ENCODE data around the gene ZC3H6.

Gene ZC3H6, protein sequence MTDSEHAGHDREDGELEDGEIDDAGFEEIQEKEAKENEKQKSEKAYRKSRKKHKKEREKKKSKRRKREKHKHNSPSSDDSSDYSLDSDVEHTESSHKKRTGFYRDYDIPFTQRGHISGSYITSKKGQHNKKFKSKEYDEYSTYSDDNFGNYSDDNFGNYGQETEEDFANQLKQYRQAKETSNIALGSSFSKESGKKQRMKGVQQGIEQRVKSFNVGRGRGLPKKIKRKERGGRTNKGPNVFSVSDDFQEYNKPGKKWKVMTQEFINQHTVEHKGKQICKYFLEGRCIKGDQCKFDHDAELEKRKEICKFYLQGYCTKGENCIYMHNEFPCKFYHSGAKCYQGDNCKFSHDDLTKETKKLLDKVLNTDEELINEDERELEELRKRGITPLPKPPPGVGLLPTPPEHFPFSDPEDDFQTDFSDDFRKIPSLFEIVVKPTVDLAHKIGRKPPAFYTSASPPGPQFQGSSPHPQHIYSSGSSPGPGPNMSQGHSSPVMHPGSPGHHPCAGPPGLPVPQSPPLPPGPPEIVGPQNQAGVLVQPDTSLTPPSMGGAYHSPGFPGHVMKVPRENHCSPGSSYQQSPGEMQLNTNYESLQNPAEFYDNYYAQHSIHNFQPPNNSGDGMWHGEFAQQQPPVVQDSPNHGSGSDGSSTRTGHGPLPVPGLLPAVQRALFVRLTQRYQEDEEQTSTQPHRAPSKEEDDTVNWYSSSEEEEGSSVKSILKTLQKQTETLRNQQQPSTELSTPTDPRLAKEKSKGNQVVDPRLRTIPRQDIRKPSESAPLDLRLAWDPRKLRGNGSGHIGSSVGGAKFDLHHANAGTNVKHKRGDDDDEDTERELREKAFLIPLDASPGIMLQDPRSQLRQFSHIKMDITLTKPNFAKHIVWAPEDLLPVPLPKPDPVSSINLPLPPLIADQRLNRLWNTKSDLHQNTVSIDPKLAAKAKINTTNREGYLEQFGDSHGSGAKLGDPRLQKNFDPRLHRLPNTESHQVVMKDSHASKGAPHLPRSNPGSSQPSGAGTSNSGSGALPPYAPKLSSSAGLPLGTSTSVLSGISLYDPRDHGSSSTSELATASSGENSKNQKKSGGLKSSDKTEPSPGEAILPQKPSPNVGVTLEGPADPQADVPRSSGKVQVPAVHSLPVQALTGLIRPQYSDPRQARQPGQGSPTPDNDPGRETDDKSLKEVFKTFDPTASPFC

DNA sequence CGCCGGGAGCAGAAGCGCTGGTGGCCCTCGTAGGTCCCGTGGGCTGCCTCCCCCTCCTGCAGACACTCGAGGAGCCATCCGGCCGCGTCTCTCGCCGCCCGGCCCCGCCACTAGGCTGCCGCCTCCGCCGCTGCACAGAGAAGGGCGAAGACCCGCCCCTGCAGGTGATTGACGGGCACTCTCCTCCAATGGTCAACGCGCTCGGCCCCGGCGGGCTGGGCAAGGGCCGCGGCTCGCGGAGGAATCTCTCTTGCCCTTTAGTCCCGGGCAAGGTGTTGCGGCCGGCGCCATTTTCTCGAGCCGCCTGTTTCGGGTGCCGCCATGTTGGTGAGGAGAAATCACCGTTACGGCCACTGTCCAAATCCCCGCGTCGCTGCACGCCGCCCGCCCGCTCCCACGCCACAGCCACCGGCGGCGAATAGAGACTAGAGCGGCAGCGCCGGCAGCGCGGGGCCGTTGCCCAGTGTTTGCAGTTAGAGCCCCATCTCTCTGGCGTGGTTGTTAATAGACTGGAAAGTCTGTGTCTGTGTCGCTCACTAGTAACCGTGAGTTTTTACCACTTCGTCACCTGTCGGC, at the start of gene ZC3H6:
TSS of gene ZC3H6 (plus strand) at position 287 of the 576 bp plus-strand sequence. CDS start 398 bp downstream, outside the sequence.
- peak; percentile 97 for DNase-seq

DNA sequence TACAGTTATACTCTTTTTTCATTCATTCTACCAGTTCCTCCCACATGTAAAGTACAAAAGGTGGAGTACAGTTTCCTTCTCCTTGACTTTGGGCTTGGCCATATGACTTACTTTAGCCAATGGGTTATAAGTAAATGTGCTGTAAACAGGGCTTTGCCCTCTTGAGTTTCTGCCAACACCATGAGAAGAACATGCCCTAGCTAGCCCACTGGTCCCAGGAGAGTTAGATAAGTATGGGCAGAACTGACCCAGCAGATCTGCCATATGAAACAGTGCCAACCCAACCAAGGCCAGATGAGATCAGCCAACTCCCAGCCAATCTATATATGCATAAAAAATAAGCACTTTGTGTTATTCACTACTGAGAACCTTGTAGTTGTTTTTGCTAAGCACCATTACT, 46.0 kb upstream of the ZC3H6 start:
- no peak for DNase-seq

DNA sequence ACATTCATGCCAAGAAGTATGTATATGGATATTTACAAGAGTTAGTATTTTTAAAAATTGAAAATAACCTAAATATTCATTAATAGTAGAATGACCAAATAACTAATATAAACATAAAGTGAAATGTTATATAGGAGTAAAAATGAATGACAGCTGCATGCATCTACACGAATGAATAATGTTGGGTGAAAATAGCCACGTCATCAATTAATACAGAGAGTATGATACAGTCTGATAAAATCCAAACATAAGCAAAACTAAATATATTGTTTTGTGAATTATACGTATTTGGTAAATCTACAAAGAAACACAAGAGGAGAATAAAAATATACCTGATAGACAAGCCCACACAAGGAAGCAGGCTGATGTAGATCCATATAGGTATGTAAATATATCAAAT, 45.0 kb upstream of the ZC3H6 start:
- DNase-seq = no peak

DNA sequence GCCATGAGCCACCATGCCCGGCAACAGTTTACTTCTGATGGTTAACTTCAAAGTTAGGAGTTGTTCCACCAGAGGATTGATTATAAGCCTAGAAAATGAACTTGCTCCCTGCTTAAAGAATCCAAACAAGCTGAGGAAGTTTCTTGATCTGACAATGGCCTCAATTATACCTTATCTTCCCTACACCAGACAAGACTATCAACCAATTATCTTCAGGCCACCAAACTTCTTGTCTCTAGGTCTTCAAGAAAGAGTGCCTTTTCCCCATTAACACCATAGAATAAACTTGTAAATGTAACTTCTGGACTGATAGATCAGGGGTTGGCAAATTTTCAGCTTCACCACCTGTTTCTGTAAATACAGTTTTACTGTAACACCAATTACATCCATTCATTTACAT, 35.5 kb upstream of the ZC3H6 start:
- DNase-seq = no peak

DNA sequence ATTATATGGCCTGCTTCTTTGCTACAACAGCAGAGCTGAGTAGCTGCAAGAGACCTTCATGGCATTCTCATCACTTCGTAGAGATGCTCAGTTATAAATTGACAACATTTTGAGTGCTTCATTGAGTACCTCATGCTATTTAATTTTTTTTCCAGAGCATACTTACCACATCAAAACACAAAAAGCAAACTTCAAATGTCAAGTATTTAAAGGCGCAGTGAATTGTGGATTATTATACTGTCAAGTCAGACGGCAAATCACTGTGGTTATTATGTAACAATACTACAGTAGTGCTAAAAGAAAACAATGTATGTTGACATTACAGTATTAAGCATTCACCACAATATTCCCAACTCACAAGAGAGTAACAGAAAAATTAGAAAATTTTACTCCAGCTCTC, 33.0 kb upstream of the ZC3H6 start:
- DNase-seq = no peak

DNA sequence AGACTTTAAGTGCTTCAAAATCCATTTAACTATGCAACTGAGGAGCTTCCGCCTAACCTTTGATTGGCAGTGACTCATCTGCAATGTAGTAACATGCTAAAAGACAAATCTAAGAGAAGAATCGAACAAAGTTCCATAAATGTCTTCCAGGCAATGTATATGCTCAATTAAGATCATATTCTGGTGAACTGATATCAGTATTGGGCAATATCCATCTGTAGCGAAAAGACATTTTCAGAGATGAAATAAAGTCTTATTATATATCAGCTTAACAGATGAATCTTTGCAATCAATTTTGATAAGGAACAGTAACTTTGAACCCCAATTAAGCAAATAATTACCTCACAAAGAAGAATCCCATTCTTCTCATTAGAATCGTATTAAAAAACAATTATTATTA, 32.2 kb upstream of the ZC3H6 start:
- no peak for DNase-seq

DNA sequence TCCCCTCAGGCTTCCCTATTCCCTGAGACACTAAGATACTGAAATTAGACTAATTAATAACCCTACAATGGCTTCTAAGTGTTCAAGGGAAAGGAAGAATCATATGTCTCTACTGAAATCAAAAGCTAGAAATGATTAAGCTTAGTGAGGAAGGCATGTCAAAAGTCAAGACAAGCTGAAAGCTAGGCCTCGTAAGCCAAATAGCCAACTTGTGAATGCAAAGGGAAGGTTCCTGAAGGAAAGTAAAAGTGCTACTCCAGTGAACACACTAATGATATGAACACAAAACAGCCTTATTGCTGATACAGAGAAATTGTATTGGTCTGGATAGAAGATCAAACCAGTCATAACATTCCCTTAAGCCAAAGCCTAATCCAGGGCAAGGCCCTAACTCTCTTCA, 30.5 kb upstream of the ZC3H6 start:
- DNase-seq = no peak

DNA sequence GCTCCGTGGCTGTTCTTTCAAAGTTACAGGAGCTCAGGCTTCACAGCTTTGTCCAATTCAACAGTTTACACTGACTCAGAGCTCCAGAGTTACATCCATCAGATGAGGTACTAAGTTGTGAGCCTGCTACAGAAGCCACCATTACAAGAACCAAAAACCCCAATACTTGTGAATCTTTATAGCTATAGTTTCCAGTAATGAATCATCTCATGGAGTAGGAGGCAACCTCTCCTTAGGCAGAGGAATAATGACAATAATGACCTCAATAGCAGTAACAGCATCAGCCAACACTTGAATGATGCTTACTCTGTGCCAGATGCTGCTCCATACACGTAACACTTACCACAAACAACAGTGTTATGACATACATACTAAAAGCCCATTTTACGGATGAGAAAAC, 24.1 kb upstream of the ZC3H6 start:
- no peak for DNase-seq

DNA sequence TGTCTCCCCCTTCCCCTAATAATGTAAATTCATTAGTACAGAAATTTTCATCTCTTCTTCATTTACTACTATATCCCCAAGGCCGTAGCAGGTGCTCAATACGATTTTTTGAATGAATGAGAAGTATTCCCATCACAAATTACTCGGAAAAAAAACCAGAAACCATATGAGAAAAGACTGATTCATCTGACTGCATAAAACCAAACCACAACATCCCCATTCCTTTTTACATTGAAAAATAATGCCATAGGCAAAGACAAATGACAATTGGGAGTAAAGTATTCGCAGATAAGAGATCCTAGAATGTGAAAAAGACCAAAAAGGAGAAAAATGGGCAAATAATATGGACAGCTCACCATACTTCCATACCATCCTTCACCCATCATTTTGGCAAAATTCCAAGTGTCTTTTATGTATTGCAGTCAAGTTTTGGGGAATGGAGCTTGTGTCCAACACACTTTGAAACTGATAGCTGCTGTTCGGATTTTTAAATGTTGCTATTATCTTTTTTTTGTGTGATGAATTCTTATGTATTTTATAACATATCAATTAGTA, 22.1 kb upstream of the ZC3H6 start:
- peak; percentile 35 for DNase-seq

DNA sequence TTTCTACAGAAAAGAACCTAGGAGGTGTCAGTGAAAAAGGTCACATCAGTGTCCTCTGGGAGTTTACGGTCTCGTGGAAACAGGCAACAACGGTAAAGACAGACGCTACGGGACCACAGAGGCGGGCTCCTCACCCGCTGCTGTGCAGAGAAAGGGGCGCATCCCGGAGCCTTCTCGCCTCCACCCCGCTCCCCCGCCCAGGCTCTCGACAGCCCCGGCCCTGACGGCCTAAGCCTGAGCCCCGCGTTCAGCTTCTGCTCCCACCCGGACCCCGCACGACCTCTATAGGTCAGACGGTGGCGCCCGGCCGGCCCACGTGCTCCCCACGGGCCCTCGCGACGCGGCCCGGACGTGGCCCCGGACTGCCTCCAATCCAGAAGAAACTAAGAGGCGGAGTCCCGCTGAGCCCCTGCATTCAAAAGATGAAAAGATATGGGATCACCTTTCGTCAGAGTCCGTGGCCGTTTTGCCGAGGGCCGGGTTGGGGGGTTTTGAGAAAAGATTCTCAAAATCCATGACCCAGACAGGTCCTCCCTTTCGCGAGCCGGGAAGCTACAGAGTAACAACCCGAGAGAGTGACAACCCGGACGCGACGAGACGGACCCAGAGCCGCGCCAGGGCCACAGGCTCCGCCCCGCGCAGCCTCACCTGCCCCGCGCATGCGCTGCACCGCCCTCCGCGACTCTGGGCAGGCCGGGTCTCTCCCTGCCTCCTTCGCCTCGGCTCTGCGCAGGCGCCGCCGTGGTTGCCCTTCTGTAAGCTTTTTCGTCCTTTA, 20.7 kb upstream of the ZC3H6 start, which contains the start of gene ZC3H8:
TSS of gene ZC3H8 (minus strand) at position 577 of the 775 bp plus-strand sequence. CDS start at position 516, 61 bp downstream.
- DNase-seq = peak; percentile 92

DNA sequence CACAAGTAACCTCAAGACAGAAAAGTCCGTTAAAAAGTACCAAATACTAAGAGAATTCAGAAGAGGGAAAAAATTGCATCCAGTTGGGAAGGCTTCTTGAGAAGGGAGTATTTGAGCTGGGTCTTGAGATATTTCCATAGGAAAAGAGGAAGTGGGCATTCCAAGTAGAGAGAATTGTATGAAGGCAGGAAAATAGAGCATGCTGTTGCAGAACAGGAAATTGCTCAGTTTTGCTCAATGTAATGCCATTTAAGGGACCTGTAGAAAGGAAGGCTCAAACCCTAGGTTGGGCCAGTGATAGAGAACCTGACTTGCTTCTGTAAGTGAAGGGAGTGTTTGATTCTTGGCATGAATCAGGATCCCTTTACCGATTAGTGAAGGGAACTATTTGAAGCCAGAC, 19.5 kb upstream of the ZC3H6 start:
- DNase-seq = peak; percentile 76

DNA sequence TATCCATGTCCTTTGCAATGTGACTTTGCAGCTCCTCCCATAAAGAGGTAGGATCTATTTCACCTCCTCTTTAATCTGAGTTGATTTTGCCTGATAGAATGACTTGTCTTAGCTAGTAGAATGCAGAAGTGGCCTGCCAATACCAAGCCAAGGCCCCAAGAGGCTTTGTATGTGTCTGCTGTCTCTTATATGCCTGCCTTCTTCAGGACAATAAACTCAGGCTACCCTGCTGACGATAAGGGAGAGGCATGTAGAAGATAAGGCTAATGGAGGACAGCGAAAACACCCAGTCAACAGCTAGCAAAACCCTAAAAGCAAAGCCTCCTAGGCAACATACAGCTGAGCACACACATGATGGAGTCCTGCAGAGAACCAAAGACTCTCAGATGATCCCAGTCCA, 18.7 kb upstream of the ZC3H6 start:
- peak; percentile 20 for DNase-seq

DNA sequence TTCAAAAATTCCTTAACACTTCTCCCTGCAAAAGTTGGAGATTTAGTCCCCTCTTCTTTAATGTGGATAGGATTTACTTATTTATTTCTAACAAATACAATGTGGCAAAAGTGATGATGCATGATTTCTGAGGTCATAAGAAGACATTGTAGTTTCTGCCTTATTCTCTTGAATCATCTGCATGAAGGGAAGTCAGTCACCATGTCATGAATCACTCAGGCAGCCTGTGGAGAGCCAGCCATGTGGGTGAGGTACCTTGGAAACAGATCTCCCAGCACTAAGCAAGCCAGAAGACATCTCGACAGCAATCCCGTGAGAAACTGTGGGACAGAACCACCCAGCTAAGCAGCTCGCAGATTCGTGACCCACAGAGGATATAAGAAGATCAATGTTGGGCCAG, 17.8 kb upstream of the ZC3H6 start:
- peak; percentile 91 for DNase-seq

DNA sequence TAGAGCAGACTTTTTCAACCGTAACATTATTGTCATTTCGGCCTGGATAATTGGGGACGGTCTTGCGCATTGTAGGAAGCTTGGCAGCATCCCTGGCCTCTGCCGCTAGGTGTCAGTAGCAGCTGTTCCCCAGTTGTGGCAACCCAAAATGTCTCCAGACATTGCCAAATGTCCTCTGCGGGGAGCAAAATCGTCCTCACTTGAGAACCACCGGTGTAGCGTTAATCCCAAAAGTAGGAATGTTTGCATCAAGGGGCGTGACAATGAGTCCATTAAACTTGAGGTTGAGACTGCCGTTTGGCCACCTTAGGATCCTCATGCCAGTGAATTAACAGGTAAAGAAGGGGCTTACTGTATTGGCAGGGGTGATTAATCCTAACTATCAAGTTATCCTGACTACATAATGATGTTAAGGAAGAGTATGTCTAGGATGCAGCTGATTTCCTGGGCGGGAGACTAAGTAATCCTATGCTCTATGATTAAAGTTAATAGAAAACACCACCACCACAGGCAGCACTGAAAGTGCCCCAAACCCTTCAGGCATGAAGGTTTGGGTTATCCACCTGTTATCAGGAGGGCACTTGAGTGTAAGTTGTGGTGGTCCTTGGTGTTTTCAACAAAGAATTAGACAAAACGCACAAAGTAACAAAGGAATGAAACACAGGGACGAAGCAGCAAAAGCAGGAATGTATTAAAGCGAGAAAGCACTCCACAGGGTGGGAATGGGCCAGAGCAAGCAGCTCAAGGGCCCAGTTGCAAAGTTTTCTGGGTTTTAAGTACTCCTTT, 15.7 kb upstream of the ZC3H6 start:
- DNase-seq = peak; percentile 83

DNA sequence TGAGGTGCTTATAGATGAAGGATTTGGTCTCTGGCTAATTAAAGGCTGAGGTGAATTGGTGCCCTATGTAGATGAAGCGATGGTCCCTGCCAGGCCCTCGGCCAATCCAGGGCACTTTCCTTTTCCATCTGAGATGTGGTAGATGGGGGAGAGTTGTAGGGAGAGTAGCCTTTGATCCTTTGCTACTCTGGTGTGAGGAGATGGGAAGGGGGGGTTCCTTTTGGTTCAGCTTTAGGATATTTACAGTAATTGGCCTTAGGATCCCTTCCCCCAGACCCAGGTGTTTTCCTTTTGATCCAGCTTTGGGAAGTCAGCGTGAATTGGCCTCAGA, 15.1 kb upstream of the ZC3H6 start:
- DNase-seq = no peak

DNA sequence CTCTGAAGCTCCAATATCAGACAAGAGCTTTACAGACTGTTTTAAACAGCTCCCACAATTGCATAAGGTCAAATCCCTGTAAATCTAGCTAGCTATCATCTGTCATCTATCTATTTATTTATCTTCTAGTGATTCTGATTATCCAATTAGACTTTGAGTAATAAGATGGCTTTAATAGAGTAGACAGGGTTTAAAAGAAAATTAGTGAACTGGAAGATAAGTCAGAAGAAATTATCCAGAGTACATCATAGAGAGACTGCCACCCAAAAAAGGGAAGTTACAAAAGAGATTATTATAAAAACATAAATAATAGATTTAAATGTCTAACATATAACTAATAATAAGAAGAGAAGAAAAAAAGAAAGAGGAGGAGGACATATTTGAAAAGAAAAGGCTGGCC, 12.5 kb upstream of the ZC3H6 start:
- no peak for DNase-seq

DNA sequence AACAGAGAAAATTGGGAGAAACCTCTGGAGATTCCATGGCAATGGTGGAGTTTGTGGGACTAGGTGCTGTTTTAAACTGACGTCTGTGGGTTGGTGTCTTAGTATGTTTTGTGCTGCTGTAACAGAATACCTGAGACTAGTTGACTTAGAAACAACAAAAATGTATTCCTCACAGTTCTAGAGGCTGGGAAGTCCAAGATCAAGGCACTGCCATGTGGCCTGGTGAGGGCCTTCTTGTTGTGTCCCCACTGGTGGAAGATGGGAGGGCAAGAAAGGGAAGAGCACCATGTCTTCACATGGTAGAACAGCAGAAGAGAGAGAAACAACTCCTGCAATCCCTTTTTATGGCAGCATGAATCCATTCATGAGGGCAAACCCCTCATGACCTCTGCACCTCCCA, 6.8 kb upstream of the ZC3H6 start:
- no peak for DNase-seq

DNA sequence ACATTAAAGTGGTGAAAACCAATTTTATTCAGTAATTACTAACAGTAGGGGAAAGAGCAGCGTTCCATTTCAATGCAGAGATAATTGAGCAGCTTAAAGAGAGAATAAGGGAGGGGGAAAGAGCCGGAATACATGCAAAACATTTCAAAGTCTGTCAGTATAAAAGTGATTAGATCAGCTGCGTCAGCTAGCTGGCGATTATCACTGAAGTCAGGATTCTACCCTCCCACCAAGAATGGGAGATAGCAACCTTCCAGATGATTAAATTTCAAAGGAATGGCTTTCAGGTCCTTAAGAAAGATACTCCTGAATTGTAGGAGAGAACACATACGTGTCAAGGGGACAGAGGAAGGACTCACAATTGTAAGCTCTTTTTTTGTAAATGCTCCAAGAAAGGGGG, 2.7 kb upstream of the ZC3H6 start:
- no peak for DNase-seq

DNA sequence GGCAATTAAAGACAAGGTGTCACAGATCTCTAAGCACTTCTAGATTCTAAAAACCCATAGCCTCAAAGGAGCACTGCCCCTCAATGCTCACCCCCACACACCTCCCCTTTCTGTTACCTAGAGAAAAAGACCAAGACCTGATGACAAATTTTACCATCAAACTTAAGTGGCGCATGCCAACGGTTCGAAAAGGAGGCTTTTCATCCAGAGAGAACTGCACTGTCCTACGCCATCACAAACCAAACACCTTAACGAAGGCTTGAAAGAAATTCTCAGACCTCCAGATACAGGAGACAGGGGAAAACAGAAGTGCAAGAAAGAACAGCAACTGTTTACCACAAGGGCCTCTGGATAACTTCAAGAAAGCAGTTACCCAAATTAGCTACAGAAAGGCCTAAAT, 2.0 kb upstream of the ZC3H6 start:
- DNase-seq = no peak

DNA sequence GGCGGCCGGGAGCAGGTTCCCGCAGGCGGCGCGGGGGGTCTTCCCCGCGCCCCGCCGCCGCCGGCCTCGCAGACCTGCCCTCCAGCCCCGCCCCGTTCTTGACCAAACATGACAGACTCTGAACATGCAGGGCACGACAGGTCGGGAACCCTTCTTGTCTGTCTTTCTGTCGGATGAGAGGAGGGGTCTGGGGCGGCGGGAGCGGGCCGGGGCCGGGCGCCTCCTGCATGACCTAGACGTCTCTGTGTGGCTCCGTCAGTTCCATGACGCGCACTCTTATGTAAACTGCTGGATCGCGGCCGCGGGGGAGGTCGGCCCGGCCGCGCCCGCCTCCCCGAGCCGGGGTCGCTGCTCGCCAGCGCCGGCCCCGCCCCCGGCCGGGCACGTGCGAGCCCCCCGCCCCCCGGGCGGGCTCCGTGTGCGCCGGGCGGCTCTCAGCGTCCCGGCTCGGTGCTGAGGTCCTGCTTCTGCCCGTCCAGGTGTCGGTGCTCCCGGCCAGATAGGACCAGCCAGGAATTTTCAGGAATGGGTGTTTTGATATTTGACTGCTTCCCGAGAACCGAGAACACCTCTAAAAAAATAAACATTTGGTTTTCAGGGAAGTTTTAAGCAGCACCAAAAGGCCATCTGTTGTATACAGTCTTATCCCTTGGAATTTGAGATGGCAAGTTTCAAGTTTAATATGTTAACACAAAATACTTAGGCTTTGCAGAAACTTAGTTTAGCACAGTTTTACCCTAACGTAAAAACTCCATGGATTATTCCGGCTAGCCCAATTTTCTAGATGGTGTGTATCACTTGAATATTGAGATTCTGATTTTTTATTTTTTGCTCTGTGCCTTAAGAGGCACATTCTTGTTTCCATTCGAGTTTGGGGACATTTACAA, 733 bp downstream of the ZC3H6 start:
- DNase-seq = peak; percentile 80
